B cell (primary cell): Measurements from ENCODE around the gene PFAS. TPM values are rescaled to one million over a fixed set of nuclear protein-coding genes. Genes with fewer than 3 reads are reported as not detected.

Experiments
- ATAC-seq: fragments of 200-7000 bp; cut with Tn5 transposase; one replicate; pipeline ENCODE4 v1.10.0; 2021; ENCODE audit warnings: low read depth, mild to moderate bottlenecking, moderate number of reproducible peaks, moderate library complexity
- CTCF ChIA-PET: fragments of 350-600 bp; sonication (Branson Sonifier 250); formaldehyde crosslinking; loops from one replicate; lab custom pipeline; 2021; ENCODE audit warnings: antibody characterized with exemption, inconsistent platforms; lab: Charles Lee
- POLR2A ChIA-PET: fragments of 350-600 bp; sonication (Branson Sonifier 250); formaldehyde crosslinking; loops from one replicate; lab custom pipeline; 2021; ENCODE audit warnings: antibody characterized with exemption; lab: Charles Lee
- DNase-seq: peaks from one replicate; pipeline ENCODE4 v3.0.0; 2013
- H2AFZ ChIP-seq: 2 replicates; pipeline ENCODE4 v1.6.1; 2012; ENCODE audit warnings: mild to moderate bottlenecking, low read depth, low read length; ENCODE audit not compliant: insufficient read depth, poor library complexity, severe bottlenecking
- H3K27ac ChIP-seq, 2 donors: 1 replicate in 1 of 2; 2 replicates in 1 of 2; pipeline ENCODE4 v1.5.1; 2012 to 2013; ENCODE audit warnings: low read length in 2 of 2, mild to moderate bottlenecking in 2 of 2, moderate library complexity in 1 of 2
- H3K27me3 ChIP-seq, 4 experiments: fragments of 200-600 bp in 1 of 4; sonication (generic) in 1 of 4; replicated peaks in 1 of 4; 1 replicate in 2 of 4; 2 replicates in 2 of 4; pipeline versions ENCODE4 v1.6.1 to v1.7.0; 2013 to 2016; ENCODE audit warnings: low read length in 3 of 4, mild to moderate bottlenecking in 2 of 4, mixed read lengths in 1 of 4, moderate library complexity in 1 of 4; ENCODE audit not compliant: insufficient read depth in 4 of 4, control insufficient read depth in 3 of 4; ENCODE audit errors: control extremely low read depth in 1 of 4
- H3K36me3 ChIP-seq, 2 experiments: replicated peaks in 1 of 2; 1 replicate in 1 of 2; 2 replicates in 1 of 2; pipeline versions ENCODE4 v1.6.1 to v1.7.1; 2013; ENCODE audit warnings: low read length in 1 of 2; ENCODE audit not compliant: insufficient read depth in 2 of 2, control insufficient read depth in 1 of 2; ENCODE audit errors: control extremely low read depth in 1 of 2, extremely low read depth in 1 of 2
- H3K4me1 ChIP-seq, 2 donors: fragments of 200-600 bp in 1 of 2; sonication (generic) in 1 of 2; 1 replicate in 1 of 2; 2 replicates in 1 of 2; pipeline versions ENCODE4 v1.5.1 to v1.6.1; 2013 to 2017; ENCODE audit warnings: low read length in 2 of 2; ENCODE audit not compliant: control insufficient read depth in 2 of 2, insufficient read depth in 2 of 2
- H3K4me2 ChIP-seq: replicated peaks from 2 replicates; pipeline ENCODE3; 2012; ENCODE audit warnings: mild to moderate bottlenecking, low read depth, low read length; ENCODE audit not compliant: poor library complexity, severe bottlenecking
- H3K4me3 ChIP-seq, 5 experiments: fragments of 200-600 bp in 1 of 5; sonication (generic) in 1 of 5; 1 replicate in 3 of 5; 2 replicates in 2 of 5; pipeline versions ENCODE4 v1.5.1 to v1.7.0; 2011 to 2016; ENCODE audit warnings: low read length in 4 of 5, mild to moderate bottlenecking in 4 of 5, low read depth in 2 of 5, control low read depth in 1 of 5, moderate library complexity in 1 of 5; ENCODE audit not compliant: insufficient read depth in 1 of 5; ENCODE audit errors: control extremely low read depth in 1 of 5, extremely low read depth in 1 of 5
- H3K79me2 ChIP-seq: fragments of 200-600 bp; sonication (generic); one replicate; pipeline ENCODE4 v1.6.0; 2016; ENCODE audit warnings: low read length; ENCODE audit not compliant: control insufficient read depth, insufficient read depth
- H3K9ac ChIP-seq: fragments of 200-600 bp; sonication (generic); 2 replicates; pipeline ENCODE4 v1.6.1; 2017; ENCODE audit warnings: mild to moderate bottlenecking, low read length, moderate library complexity
- H3K9me3 ChIP-seq, 3 donors: one replicate each; pipeline versions ENCODE4 v1.6.1 to v1.7.1; 2013; ENCODE audit warnings: low read length in 2 of 3; ENCODE audit not compliant: control insufficient read depth in 2 of 3, insufficient read depth in 1 of 3; ENCODE audit errors: control extremely low read depth in 1 of 3
- H4K20me1 ChIP-seq: 2 replicates; pipeline ENCODE4 v1.6.0; 2012; ENCODE audit warnings: mild to moderate bottlenecking, low read length; ENCODE audit not compliant: insufficient read depth, control insufficient read depth, poor library complexity, severe bottlenecking
- H3K27ac Mint-ChIP-seq: one replicate; pipeline ENCODE4 v1.8.0; 2021; ENCODE audit warnings: mixed read lengths
- H3K27me3 Mint-ChIP-seq: one replicate; pipeline ENCODE4 v1.8.0; 2021; ENCODE audit warnings: mixed read lengths
- H3K4me1 Mint-ChIP-seq: one replicate; pipeline ENCODE4 v1.8.0; 2021; ENCODE audit warnings: mixed read lengths
- H3K4me3 Mint-ChIP-seq: one replicate; pipeline ENCODE4 v1.8.0; 2021; ENCODE audit warnings: mixed read lengths
- H3K9me3 Mint-ChIP-seq: one replicate; pipeline ENCODE4 v1.8.0; 2022; ENCODE audit warnings: mixed read lengths; ENCODE audit not compliant: insufficient read depth
- CTCF ChIP-seq: fragments of 200-600 bp; IDR thresholded peaks from one replicate; pipeline ENCODE4 v1.8.0; 2022; ENCODE audit warnings: antibody characterized with exemption, mild to moderate bottlenecking
- EZH2 ChIP-seq: IDR thresholded peaks from 2 replicates; pipeline ENCODE4 v1.6.1; 2012; ENCODE audit warnings: borderline replicate concordance, low read depth, mild to moderate bottlenecking, moderate library complexity, low read length; ENCODE audit not compliant: insufficient read depth, poor library complexity, severe bottlenecking
- WGBS: methylation state at CpG from one replicate; pipeline ENCODE4 v1.1.5; 2013; ENCODE audit warnings: missing lambda C conversion rate; ENCODE audit not compliant: insufficient coverage; 5-methylcytosine and 5-hydroxymethylcytosine counted together
- intact Hi-C: fragments of 100-400 bp; cut with micrococcal nuclease; formaldehyde crosslinking; loops from one replicate; pipeline ENCODE4 v1.10.0; 2022
- polyA minus RNA-seq: library from RNA; depleted of rRNA, polyadenylated mRNA; stranded (reverse); fragments of >200 nt; gene quantifications from 2 replicates; pipeline ENCODE4 v1.2.3, GENCODE V29; 2012
- polyA plus RNA-seq: library from polyadenylated mRNA; depleted of rRNA; stranded (reverse); fragments of >200 nt; gene quantifications from 2 replicates; pipeline ENCODE4 v1.2.3, GENCODE V29; 2012
- total RNA-seq, 2 donors: library from RNA; stranded (reverse); fragments of 120-200 nt in 1 of 2; gene quantifications; 1 replicate in 1 of 2; 2 replicates in 1 of 2; pipeline versions ENCODE4 v1.2.3 to v1.2.4, GENCODE V29; 2013 to 2022

Gene PFAS
- total RNA-seq (65.5 and 66.4 TPM in 2 replicates), polyA plus RNA-seq (22.3 and 31.4 TPM in 2 replicates), polyA minus RNA-seq (23.7 and 26.8 TPM in 2 replicates)
- 23.5 TPM for total RNA-seq (2013)

- peak; percentile 48 for ATAC-seq
- Histone ChIP-seq H3K4me1 (peaks cover 29 to 37% of the 10 kb centered on the region in 2 donors), H3K36me3 (peaks cover 2 to 13% of the 10 kb centered on the region in 2 experiments), H3K4me3 (peak within 1 kb of the TSS; percentile 65 to 100 (median 78)), H3K4me2 (peak within 1 kb of the TSS; percentile 90), H3K27me3 (no peaks in the 10 kb centered on the region), H3K9ac (peak within 1 kb of the TSS; percentile 100), H4K20me1 (peaks cover 15% of the 10 kb centered on the region), H3K27ac (peak within 1 kb of the TSS; percentile 99 to 100), H3K9me3 (peaks cover 0 to 3% (median 0%) of the 10 kb centered on the region in 3 donors), H3K79me2 (peaks cover 52% of the 10 kb centered on the region), H2AFZ (peak within 1 kb of the TSS; percentile 86)
- H3K4me3 Mint-ChIP-seq, result peak within 1 kb of the TSS; percentile 96
- no peaks in the 10 kb centered on the region for H3K27me3 Mint-ChIP-seq
- under 1% methylated on average over 52 of the region's 58 CpGs for WGBS
- ChIA-PET CTCF (interaction anchor here (0.6 to 5.1 kb wide), 13 partner anchors 26 to 562 kb away, joined by 3 to 72 read pairs (median 4); partner anchors contain the start of genes RANGRF, SLC25A35 and TP53), POLR2A (interaction anchor here (0.7 to 5.9 kb wide), 13 partner anchors 13 to 170 kb away, joined by 3 to 158 read pairs (median 9); partner anchors contain the start of genes BORCS6, RANGRF and SLC25A35)
- no peaks in the 10 kb centered on the region for H3K9me3 Mint-ChIP-seq
- TF ChIP-seq CTCF, result no peak
- TF ChIP-seq EZH2, result no peak
- H3K4me1 Mint-ChIP-seq, result peaks cover 44% of the 10 kb centered on the region
- DNase-seq, result peak; percentile 98
- intact Hi-C loops, result loop anchor here (1.0 to 5.0 kb wide), 7 partner anchors 37 to 562 kb away; partner anchors contain the start of genes AURKB, KRABD2, NDEL1 and RANGRF
- H3K27ac Mint-ChIP-seq, result peak within 1 kb of the TSS; percentile 100
These were observed at the start of gene PFAS for GRCh38 chr17:8248751-8249607. TSS of gene PFAS (plus strand) at chr17:8249289. CDS start at chr17:8253938, 4,649 bp downstream.
